Right lobe of liver (tissue), 6 donors: ENCODE results near the gene KIF2A. TPM values are rescaled to one million over a fixed set of nuclear protein-coding genes. Genes with fewer than 3 reads are reported as not detected.

ENCODE experiments used
- ATAC-seq, 4 donors: fragments of 200-7000 bp; cut with Tn5 transposase; one replicate each; pipeline ENCODE4 v1.9.1; 2020; ENCODE audit warnings: mild to moderate bottlenecking in 4 of 4, moderate library complexity in 4 of 4
- DNase-seq, 3 donors: peaks; one replicate each; pipeline ENCODE4 v3.0.0-alpha.2; 2020
- H3K27ac ChIP-seq, 3 donors: fragments of 200-600 bp; one replicate each; pipeline ENCODE4 v1.8.0; 2022
- H3K27me3 ChIP-seq, 2 donors: fragments of 200-600 bp; one replicate each; pipeline ENCODE4 v1.8.0; 2022
- H3K36me3 ChIP-seq, 4 donors: fragments of 200-600 bp; sonication (generic) in 1 of 4; one replicate each; pipeline versions ENCODE4 v1.5.1 to v1.8.0; 2017 to 2022; ENCODE audit warnings: control low read depth in 1 of 4
- H3K4me1 ChIP-seq, 4 donors: fragments of 200-600 bp; sonication (generic) in 1 of 4; one replicate each; pipeline versions ENCODE4 v1.5.1 to v1.8.0; 2017 to 2022; ENCODE audit warnings: control low read depth in 1 of 4
- H3K4me3 ChIP-seq, 3 donors: fragments of 200-600 bp; one replicate each; pipeline ENCODE4 v1.8.0; 2022
- H3K9me3 ChIP-seq, 4 donors: fragments of 200-600 bp; sonication (generic) in 1 of 4; one replicate each; pipeline versions ENCODE4 v1.5.1 to v1.8.0; 2017 to 2022; ENCODE audit warnings: control low read depth in 1 of 4
- CTCF ChIP-seq, 4 donors: fragments of 200-600 bp in 3 of 4; fragments of 450-650 bp in 1 of 4; IDR thresholded peaks; one replicate each; pipeline versions ENCODE4 v1.5.1 to v1.8.0; 2016 to 2022; ENCODE audit warnings: antibody characterized with exemption in 4 of 4, mild to moderate bottlenecking in 2 of 4
- POLR2A ChIP-seq: fragments of 450-650 bp; IDR thresholded peaks from one replicate; pipeline ENCODE4 v1.6.1; 2017; ENCODE audit warnings: antibody characterized with exemption, mild to moderate bottlenecking
- WGBS: methylation state at CpG from one replicate; pipeline ENCODE4 v1.1.6; 2018; ENCODE audit warnings: low coverage, low lambda C conversion rate; ENCODE audit not compliant: insufficient coverage; ENCODE audit errors: missing lambda C conversion rate; 5-methylcytosine and 5-hydroxymethylcytosine counted together
- intact Hi-C, 2 donors: fragments of 100-400 bp; cut with DNase I; formaldehyde crosslinking; loops; one replicate each; pipeline versions ENCODE4 v1.11.2 to v1.14.1; 2022
- total RNA-seq, 6 experiments: library from RNA; depleted of rRNA in 2 of 6; stranded (reverse); fragments of >200 nt in 2 of 6; fragmentation: NEBNext Ultra II Directional in 3 of 6; extraction: Animal tissue kit (Norgen Biotek cat#: 25700) in 3 of 6; gene quantifications; one replicate each; pipeline versions ENCODE4 v1.1.0 to v1.2.4, GENCODE V29; 2016 to 2023
- donor health status: DM: no; HTN: yes; CAD: no.
- donor health status: DM: no; HTN: no; CAD: no.
- donor health status: DM: no; HTN: no; CAD: no.
- donor health status: DM: no; HTN: yes; CAD: no.
- donor health status: DM: no; HTN: yes; CAD: no.

The KIF2A gene
- total RNA-seq, 6 experiments from 2014 or later = 4.9 to 10.2 (median 6.7) TPM

GRCh38 chr5:62308439-62308838 is 2.4 kb downstream of the KIF2A start:
- DNase-seq (no peak), ATAC-seq (no peak)
- intact Hi-C loops = no loop called here
- no peak overlapping the region for H3K4me3 ChIP-seq
- WGBS = 73% methylated on average over 6 of the region's 6 CpGs
- H3K36me3 ChIP-seq = no peaks in the 10 kb centered on the region
- H3K27ac ChIP-seq = no peak overlapping the region
- H3K9me3 ChIP-seq = no peaks in the 10 kb centered on the region
- no peaks in the 10 kb centered on the region for H3K4me1 ChIP-seq
- TF ChIP-seq CTCF (IDR thresholded peaks at IDR 0.05) (no peak), POLR2A (no peak)
- no peaks in the 10 kb centered on the region for H3K27me3 ChIP-seq

GRCh38 chr5:62309107-62309506 is 3.1 kb downstream of the KIF2A start:
- intact Hi-C loops = no loop called here
- Histone ChIP-seq H3K9me3 (no peaks in the 10 kb centered on the region), H3K27me3 (no peaks in the 10 kb centered on the region), H3K36me3 (no peaks in the 10 kb centered on the region), H3K27ac (no peak overlapping the region), H3K4me3 (no peak overlapping the region), H3K4me1 (no peaks in the 10 kb centered on the region)
- DNase-seq (no peak), ATAC-seq (no peak)
- TF ChIP-seq CTCF (IDR thresholded peaks at IDR 0.05) (no peak), POLR2A (no peak)
- WGBS = 81% methylated on average over 4 of the region's 4 CpGs

- Histone ChIP-seq H3K4me1 (no peaks in the 10 kb centered on the region), H3K4me3 (no peak overlapping the region), H3K36me3 (no peaks in the 10 kb centered on the region), H3K27ac (no peak overlapping the region), H3K9me3 (no peaks in the 10 kb centered on the region), H3K27me3 (no peaks in the 10 kb centered on the region)
- intact Hi-C loops = no loop called here
- TF ChIP-seq POLR2A (no peak), CTCF (IDR thresholded peaks at IDR 0.05) (no peak)
- WGBS = 81% methylated on average over 5 of the region's 5 CpGs
- ATAC-seq = no peak
- no peak for DNase-seq
Measured at GRCh38 chr5:62310426-62311143, 4.6 kb downstream of the KIF2A start.

- Histone ChIP-seq H3K4me1 (no peaks in the 10 kb centered on the region), H3K9me3 (no peaks in the 10 kb centered on the region), H3K36me3 (no peaks in the 10 kb centered on the region), H3K4me3 (no peak overlapping the region), H3K27ac (no peak overlapping the region), H3K27me3 (no peaks in the 10 kb centered on the region)
- intact Hi-C loops = no loop called here
- ATAC-seq (no peak), DNase-seq (no peak)
- 90% methylated on average over 1 of the region's 1 CpG for WGBS
- TF ChIP-seq POLR2A = no peak
- no peak for TF ChIP-seq CTCF (IDR thresholded peaks at IDR 0.05)
Measured at GRCh38 chr5:62312036-62312435, 6.0 kb downstream of the KIF2A start.
